GM13977 (cell line): ENCODE results near the gene RAD51B.
"Not testable (repeated sequence)": the region's sequence is repeated elsewhere in the genome, so short reads cannot be mapped to it uniquely, and the experiment has no call there.

Source experiments
- DNase-seq: peaks from one replicate; pipeline ENCODE4 v3.0.0; 2012; ENCODE audit warnings: low spot score
- in situ Hi-C: fragments of 300-500 bp; cut with MboI; formaldehyde crosslinking; loops from one replicate; pipeline ENCODE4 v1.12.0; 2022; ENCODE audit warnings: low sequenced_read_pairs, low pct_unique_long_range_greater_than_20kb, mixed read lengths, inconsistent platforms; ENCODE audit not compliant: unreplicated experiment
- TF ChIP-seq, protein P1 (sequence below): IDR thresholded peaks from 2 replicates; pipeline ENCODE4 v1.5.1; 2012; ENCODE audit warnings: mild to moderate bottlenecking, control low read depth; ENCODE audit not compliant: insufficient read depth; ENCODE audit errors: extremely low read depth, missing control alignments

The RAD51B gene

DNA sequence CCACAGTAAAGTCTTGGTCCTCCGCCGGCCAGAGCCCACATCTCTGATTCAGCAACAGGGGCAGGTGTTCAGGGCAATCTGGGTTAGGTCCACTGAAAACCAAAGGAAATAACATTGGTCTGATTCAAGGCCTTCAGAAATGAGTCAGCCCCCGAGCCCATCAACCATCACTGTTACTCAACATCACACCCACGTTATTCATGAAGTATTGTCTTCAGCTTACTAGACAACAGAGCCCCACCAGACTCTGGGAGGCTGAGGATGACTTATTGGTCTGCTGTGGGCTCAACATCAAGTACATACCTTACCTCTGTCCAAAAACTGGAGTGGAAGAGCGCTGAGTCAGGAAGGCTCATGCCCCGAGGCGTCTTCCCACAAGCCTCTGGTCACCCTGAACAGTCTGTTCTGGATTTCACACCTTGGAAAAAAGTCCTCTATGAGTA lies 875.8 kb downstream of the RAD51B start:
- TF ChIP-seq, protein P1, sequence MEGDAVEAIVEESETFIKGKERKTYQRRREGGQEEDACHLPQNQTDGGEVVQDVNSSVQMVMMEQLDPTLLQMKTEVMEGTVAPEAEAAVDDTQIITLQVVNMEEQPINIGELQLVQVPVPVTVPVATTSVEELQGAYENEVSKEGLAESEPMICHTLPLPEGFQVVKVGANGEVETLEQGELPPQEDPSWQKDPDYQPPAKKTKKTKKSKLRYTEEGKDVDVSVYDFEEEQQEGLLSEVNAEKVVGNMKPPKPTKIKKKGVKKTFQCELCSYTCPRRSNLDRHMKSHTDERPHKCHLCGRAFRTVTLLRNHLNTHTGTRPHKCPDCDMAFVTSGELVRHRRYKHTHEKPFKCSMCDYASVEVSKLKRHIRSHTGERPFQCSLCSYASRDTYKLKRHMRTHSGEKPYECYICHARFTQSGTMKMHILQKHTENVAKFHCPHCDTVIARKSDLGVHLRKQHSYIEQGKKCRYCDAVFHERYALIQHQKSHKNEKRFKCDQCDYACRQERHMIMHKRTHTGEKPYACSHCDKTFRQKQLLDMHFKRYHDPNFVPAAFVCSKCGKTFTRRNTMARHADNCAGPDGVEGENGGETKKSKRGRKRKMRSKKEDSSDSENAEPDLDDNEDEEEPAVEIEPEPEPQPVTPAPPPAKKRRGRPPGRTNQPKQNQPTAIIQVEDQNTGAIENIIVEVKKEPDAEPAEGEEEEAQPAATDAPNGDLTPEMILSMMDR = no peak
- in situ Hi-C loops = no loop called here
- DNase-seq = peak; percentile 92

DNA sequence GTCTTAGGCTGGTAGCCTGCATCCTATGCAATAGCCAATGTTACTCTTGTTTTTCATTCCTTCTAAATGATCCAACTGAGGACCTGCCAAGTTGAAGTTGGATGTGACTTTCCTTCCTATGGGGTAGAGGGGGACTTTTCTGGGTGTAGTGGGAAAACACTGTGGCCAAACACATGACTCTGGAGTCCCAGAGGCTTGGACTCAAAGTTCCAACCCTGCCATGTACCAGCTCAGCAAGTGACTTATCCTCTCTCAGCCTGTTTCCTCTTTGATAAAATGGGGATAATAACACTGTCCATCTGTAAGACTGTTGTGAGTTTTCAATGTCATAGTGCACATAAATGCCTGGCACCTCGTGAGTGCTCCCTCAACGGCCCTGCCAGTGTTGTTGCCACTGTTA lies 876.3 kb downstream of the RAD51B start:
- no peak for DNase-seq
- TF ChIP-seq, protein P1 = no peak
- in situ Hi-C loops = no loop called here

DNA sequence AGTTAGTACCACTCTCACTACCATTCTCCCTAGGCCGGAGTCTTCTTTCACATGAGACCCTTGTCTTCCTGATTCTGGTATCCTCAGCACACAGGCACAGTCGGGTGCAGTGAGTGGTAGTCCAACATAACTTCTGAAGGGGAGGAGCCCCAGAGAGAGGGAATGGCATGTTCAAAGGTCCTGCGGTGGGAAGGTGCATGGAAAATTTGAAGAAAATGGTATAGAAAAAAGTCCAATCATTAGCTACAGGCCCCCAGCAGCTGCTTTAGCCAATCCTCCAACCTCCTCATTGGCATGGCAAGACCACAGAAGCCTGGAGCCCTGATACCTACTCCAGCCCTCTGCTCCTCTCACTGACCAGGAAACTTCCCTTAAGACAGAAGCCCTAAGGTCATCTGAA lies 876.7 kb downstream of the RAD51B start:
- DNase-seq = no peak
- TF ChIP-seq, protein P1 = no peak
- in situ Hi-C loops = no loop called here

DNA sequence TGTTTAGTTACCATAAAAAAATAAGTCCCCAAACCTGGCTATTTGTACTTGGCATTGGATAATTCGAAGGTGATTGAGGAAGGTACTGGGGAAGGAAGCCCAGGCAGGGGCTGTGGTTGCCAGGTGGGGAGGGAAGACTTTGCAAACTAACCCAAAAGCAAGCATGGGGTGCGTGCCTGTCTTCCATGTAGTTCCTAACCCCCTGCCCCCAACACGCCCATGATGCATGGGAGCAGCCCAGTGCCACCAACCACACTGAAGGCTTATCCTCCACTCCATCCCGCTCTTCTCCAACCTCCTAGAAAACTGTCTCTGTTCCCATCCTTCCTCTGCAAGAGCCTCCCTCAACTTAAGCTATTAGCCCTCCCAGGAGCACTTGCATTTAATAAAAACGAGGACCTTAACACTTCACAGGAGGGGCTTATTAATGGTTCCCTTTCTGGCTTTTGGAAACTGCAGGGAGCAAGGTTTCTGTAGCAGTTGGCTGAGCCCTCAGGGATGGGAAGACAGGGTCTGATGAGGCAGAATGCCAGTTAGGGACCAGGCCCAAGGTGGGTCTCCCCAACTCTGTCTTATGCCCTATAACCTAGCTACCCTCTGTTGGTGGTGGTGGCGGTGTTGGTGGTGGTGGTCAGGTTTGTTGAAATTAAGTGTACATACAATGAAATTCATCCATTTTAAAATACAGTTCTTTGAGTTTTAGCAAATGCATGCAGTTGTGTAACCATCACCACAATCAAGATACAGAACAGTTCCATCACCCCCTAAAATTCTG lies 877.3 kb downstream of the RAD51B start:
- TF ChIP-seq, protein P1 = no peak
- in situ Hi-C loops = no loop called here
- DNase-seq = no peak

DNA sequence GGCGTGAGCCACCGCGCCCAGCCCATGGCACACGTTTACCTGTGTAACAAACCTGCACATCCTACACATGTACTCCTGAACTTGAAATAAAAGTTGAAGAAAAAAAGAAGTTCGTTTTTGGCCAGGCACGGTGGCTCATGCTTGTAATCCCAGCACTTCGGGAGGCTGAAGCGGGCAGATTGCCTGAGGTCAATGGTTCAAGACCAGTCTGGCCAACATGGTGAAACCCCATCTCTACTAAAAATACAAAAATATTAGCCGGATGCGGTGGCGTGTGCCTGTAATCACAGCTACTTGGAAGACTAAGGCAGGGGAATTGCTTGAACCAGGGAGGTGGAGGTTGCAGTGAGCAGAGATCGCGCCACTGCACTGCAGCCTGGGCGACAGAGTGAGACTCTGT lies 879.2 kb downstream of the RAD51B start:
- in situ Hi-C loops = not testable (repeated sequence)

DNA sequence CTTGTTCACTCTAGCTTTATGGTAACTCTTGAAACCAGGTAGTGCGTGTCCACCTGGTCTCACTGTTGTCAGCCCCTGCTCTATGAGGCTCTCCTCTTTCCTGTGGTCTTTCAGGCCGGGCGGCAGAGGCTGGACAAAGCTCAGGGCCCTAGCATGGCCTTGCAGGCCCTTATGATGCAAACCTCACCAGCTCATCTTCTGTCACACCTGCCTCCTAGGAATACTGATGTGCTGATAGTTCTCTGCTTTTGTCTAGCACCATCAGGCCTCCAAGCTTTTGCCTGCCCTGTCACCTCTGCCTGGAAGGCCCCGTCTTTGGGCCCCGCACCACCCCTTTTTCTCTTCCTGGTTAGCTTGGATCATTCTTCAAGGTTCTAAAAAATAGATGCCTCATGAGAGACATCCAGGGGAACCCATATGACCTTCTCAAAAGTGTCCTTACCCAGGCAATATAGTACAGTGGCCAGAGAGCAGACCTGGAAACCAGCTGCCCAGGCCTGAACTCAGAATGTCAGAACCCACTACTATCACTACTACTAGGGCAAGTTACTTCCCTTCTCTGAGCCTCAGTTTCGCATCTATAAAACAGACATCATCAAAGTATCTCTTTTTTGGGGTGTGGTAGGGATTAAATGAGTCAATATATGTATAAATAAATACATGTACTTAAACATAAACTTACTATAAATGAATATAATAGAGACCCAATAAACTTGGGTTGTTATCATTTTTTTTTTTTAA lies 881.6 kb downstream of the RAD51B start:
- in situ Hi-C loops = no loop called here
- no peak for DNase-seq
- TF ChIP-seq, protein P1 = no peak

More for the DNA sequence above, 879.2 kb downstream of the RAD51B start:
- DNase-seq = not testable (repeated sequence)

DNA sequence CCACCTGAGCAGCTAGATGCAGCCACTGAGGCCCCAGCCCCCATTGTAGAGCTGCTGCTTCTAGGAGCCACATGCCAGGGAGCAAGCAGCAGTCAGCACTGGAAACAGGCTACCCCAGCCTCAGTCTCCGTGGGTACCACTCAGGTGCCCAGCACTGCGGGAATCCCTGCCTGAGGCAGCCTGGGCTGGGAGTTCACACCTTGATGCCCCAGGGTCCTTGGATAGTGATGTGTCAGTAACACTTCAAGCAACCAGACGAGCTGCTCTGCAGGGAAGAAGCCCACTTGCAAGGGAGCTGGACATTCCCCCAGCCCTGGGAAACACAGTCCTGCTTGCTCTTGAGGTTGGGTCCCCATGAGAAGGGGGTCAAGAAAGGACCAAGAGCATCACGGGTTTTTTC lies 882.6 kb downstream of the RAD51B start:
- TF ChIP-seq, protein P1 = no peak
- no peak for DNase-seq
- in situ Hi-C loops = no loop called here
